B cell (primary cell): ENCODE measurements around the gene TMEM201.

Experiments used
- CTCF ChIP-seq: fragments of 200-600 bp; IDR thresholded peaks from one replicate; pipeline ENCODE4 v1.8.0; 2022; ENCODE audit warnings: antibody characterized with exemption, mild to moderate bottlenecking
- EZH2 ChIP-seq: IDR thresholded peaks from 2 replicates; pipeline ENCODE4 v1.6.1; 2012; ENCODE audit warnings: borderline replicate concordance, low read depth, mild to moderate bottlenecking, moderate library complexity, low read length; ENCODE audit not compliant: insufficient read depth, poor library complexity, severe bottlenecking

DNA sequence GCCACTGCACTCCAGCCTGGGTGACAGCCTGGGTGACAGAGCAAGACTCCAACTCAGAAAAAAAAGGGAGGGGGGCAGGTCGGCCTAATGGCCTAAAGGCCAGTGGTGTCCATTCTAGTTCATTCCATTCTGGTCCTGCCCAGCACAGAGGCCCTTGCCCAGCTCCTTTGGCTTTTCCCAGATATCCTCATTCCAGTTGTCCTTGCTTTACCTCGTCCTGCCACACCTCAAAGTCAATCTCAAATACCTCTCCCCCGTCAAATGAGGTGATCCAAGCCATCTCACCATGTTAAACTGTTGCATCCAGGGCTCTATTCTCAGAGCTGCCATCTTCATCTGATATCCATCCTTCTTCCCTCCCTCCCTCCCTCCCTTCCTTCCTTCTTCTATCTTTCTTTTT lies 42.9 kb downstream of the TMEM201 start:
- TF ChIP-seq CTCF (no peak), EZH2 (no peak)
